HG03196 (cell line): ENCODE data around the gene DKKL1.

Experiments
- ATAC-seq: cut with Tn5 transposase; IDR thresholded peaks from one replicate; pipeline ENCODE4 v1.9.1; 2021; ENCODE audit not compliant: unreplicated experiment

The DKKL1 gene

DNA sequence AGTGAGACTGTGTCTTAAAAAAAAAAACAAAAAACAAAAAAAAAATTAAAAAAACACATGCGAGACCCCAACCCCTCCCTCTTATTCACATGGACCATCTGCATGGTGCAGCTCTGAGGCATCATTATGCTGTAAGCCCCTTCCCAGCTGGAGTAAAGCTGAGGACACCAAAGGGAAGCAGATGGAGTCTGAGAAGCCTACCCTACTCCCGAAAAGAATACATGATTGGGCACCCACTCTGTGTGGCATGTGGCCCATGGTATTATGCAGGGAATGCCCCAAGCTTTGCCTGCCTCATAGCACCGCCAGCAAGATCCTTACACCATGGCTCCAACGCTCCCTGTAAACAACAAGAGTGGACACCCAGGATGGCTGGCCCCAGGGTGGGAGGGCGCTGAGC, 54.8 kb downstream of the DKKL1 start:
- ATAC-seq, result no peak

DNA sequence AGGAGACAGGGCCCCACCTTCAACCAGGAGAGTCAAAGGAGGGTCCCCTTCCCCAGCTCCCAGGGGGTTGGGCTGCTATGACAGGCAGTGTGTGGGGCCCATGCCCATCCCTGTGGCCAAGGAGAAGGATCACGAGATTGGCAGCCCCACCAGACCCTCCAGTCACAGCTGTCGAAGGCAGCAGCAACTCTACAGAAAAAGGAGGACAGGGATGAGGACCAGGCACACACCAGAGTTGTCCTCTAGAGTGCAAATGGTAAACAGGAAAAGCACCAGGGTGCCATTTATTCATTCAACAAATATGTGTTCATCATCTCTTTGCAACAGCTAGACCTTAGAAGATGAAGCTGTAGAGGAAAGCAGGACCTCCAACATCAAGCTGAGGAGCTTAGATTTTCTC, 55.5 kb downstream of the DKKL1 start:
- no peak for ATAC-seq

DNA sequence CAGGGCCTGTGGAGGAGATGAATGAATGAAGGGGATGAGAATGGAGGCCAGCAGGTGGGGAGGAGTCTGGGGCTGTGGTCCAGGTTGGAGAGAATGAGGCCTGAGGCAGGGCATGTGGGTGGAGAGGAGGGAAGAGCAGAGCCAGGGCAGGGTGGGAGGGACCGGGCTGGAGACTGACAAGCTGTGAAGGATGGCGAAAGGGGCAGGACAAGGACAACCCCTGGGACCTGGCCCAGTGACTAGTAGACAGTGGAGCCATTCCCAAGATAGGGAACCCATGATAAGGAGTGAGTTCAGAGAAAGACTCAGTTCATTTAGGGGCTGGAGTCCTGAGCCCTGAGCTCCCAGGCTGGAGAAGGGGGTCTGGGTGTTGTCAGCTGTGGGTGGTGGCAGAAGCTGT, 56.5 kb downstream of the DKKL1 start:
- no peak for ATAC-seq

DNA sequence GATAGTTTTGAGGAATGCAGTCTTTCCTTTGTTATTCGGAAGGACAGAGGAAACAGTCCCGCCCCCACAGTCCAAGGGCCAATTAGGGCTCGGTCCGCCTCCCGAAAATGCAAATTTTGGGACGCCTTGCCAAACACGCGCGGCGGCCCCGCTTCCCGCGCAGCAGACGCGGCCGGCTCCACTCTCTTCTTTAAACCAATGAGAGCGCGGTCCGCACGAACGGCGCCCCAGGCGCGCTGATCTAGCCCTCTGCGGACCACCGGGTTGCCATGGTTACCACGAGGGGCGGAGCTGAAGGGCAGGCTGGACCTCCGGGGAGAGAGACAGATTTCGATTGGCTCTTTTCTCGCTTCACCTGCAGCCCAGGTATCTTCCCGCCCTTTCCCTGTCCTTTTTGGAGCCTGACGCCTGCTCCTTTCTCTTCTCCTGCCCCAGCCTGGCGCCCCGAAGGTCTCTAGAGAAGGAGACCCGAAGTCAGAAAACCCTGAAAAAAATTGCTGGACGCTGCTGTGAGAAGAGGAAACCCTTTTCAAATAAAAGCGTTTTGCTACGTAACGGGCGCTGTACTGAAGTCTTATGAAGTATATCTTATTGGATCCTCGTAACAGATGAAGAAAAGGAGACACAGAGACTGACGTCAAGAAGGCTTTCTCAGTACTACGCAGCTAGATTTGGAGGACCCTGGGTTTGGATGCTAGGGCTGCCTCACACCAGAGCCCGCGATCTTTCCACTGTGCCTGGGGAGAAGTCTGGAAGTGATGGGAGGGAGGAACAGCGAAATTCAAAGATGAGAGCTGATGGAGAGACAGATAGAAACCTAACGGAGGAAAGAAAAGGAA, 57.6 kb downstream of the DKKL1 start:
- no peak for ATAC-seq

DNA sequence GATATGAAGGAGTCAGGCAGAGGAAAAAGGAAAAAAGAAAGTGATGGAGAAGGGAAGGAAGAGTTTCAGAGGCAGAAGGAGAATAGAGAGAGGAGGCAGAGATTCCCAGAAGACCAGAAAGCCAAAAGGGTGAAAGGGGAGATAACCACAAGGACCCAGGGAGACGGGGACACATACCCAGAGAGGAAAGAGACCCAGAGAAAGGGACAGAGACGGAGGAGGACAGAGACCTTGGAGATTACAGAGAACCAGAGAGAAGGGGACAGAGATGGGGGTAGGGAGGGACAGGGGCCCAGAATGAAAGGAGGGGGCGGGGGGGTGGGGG, 58.2 kb downstream of the DKKL1 start:
- no peak for ATAC-seq

DNA sequence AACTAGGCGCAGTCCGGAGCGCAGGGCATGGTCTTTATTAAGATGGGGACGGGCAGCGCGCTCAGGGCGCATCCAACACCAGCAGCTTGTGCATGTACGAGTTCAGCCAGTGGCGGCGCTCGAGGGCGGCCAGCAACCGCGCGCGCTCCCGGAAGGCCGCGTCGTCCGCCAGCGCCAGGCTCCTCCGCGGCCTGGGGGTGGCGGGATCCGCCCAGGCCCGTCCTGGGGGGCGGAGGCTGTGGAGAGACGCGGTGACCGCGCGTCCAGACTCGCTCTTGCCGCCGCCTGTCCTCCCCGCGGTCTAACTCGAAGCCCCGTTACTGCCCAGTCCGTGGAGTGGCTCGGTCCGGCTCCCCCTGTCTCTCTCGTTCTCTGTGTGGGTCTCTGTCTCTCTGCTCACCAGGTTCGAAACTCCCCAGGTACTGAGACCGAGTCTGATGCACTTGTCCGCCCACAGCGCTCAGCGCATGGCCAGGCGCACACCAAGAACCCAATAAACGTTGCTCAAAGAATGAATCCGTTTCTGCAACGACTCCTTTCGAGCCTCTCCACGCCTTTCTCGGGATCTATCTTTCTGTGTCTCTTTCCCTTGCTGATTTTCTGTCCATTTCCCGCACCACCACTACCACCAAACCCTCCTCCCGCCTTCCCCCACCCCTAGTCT, 58.9 kb downstream of the DKKL1 start:
- no peak for ATAC-seq

DNA sequence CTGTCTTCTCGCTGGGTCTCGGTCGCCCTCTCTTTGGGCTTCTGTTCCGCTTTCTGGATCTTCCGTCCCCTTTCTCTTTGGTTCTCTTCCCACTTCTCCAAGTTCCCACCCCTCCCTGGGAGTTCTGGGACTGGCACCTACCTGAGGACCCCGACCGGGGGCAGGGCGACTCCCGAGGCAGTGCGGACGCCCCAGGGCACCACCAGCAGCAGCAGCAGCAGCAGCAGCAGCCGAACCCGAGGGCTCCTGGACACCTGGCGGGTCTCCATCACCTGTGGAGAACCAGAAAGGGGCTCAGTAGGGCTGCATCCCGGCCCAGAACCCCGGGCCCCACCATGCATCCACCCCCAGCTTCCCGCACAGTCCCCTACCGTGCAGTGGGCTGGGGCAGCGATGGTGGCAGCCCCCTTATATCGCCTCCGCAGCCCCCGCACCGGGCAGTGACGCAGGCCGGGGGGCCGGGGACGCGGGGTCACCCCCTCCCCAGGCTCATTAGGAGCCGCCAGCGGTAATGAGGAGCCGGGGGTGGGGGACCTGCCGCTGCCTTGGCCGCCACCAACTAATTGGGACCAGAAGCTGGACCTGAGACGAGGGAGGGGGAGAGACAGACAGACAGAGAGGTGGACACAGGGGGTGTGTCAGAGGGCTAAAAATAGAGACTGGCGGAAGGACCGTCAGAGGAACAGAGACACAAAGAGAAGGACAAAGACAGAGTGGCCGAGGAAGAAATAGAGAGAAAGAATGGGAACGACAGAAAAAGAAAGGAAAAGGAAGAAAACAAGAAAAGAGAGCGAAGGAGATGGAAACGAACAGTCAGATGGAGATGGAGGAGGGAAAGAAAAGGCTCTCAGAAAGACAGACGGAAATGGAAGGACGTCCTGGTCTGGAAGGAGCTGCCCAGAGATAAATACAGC, 59.7 kb downstream of the DKKL1 start, which contains the start of gene PTH2:
Gene PTH2, minus strand, starts transcription at position 371 of the 914 bp plus-strand sequence. Its CDS starts 102 bp downstream, at position 269.
- no peak for ATAC-seq

DNA sequence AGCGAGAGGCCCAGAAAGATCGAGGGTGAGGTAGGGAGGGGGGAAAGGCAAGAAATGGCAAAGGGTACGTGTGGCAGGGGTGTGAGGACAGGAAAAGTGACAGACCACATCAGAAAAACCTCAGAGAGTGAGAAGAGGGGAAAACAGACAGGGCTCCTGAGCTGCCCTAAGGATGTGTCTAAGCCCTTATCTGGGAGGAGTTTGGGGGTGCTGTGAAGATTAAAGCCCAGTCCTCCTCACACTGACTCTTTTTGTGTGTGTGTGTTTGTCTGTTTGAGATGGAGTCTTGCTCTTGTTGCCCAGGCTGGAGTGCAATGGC, 60.3 kb downstream of the DKKL1 start:
- no peak for ATAC-seq
